DND-41 (cell line): ENCODE measurements around the gene CIAO3.

Experiments
- ATAC-seq: fragments of 200-7000 bp; cut with Tn5 transposase; 3 replicates; pipeline ENCODE4 v1.9.1; 2021; ENCODE audit warnings: low read depth; ENCODE audit not compliant: insufficient read depth
- DNase-seq: peaks from one replicate; pipeline ENCODE4 v3.0.0-alpha.2; 2020
- H2AFZ ChIP-seq: 2 replicates; pipeline ENCODE4 v1.6.0; 2012; ENCODE audit warnings: low read depth, low read length
- H3K27ac ChIP-seq: 2 replicates; pipeline ENCODE4 v1.5.1; 2012; ENCODE audit warnings: low read length, inconsistent platforms
- H3K27me3 ChIP-seq: fragments of 200-600 bp; sonication (generic); 2 replicates; pipeline ENCODE4 v1.6.0; 2012; ENCODE audit warnings: low read length, mild to moderate bottlenecking, inconsistent platforms; ENCODE audit not compliant: insufficient read depth, poor library complexity
- H3K36me3 ChIP-seq: 2 replicates; pipeline ENCODE4 v1.5.1; 2012; ENCODE audit warnings: low read length, inconsistent platforms; ENCODE audit not compliant: insufficient read depth
- H3K4me1 ChIP-seq: 2 replicates; pipeline ENCODE4 v1.5.1; 2012; ENCODE audit warnings: mild to moderate bottlenecking, low read length; ENCODE audit not compliant: insufficient read depth
- H3K4me2 ChIP-seq: 2 replicates; pipeline ENCODE4 v1.6.0; 2012; ENCODE audit warnings: mild to moderate bottlenecking, moderate library complexity, low read length, inconsistent platforms; ENCODE audit not compliant: insufficient read depth
- H3K4me3 ChIP-seq, 2 experiments: fragments of 200-600 bp in 1 of 2; shearing (Covaris generic) in 1 of 2; 2 replicates each; pipeline ENCODE4 v1.5.1; 2012 to 2016; ENCODE audit warnings: inconsistent platforms in 2 of 2, low read length in 2 of 2, mild to moderate bottlenecking in 2 of 2, low read depth in 1 of 2, moderate library complexity in 1 of 2
- H3K79me2 ChIP-seq: 2 replicates; pipeline ENCODE4 v1.6.0; 2012; ENCODE audit warnings: low read length, inconsistent platforms; ENCODE audit not compliant: insufficient read depth
- H3K9ac ChIP-seq: 2 replicates; pipeline ENCODE4 v1.6.0; 2012; ENCODE audit warnings: low read depth, mild to moderate bottlenecking, inconsistent platforms, low read length, moderate library complexity
- H3K9me3 ChIP-seq: 2 replicates; pipeline ENCODE4 v1.5.1; 2012; ENCODE audit warnings: low read length, moderate library complexity, mild to moderate bottlenecking, inconsistent platforms; ENCODE audit not compliant: insufficient read depth, severe bottlenecking
- H4K20me1 ChIP-seq: 2 replicates; pipeline ENCODE4 v1.6.0; 2012; ENCODE audit warnings: low read length; ENCODE audit not compliant: insufficient read depth
- EZH2 ChIP-seq: IDR thresholded peaks from 3 replicates; pipeline ENCODE4 v1.6.1; 2012; ENCODE audit warnings: borderline replicate concordance, low read depth, mild to moderate bottlenecking, moderate library complexity, low read length, inconsistent platforms; ENCODE audit not compliant: severe bottlenecking
- TF ChIP-seq, protein P1 (sequence below): IDR thresholded peaks from 2 replicates; pipeline ENCODE4 v1.5.1; 2012; ENCODE audit warnings: borderline replicate concordance, low read length, moderate library complexity, mild to moderate bottlenecking; ENCODE audit not compliant: poor library complexity, severe bottlenecking; ENCODE audit errors: extremely low read depth

Gene CIAO3

DNA sequence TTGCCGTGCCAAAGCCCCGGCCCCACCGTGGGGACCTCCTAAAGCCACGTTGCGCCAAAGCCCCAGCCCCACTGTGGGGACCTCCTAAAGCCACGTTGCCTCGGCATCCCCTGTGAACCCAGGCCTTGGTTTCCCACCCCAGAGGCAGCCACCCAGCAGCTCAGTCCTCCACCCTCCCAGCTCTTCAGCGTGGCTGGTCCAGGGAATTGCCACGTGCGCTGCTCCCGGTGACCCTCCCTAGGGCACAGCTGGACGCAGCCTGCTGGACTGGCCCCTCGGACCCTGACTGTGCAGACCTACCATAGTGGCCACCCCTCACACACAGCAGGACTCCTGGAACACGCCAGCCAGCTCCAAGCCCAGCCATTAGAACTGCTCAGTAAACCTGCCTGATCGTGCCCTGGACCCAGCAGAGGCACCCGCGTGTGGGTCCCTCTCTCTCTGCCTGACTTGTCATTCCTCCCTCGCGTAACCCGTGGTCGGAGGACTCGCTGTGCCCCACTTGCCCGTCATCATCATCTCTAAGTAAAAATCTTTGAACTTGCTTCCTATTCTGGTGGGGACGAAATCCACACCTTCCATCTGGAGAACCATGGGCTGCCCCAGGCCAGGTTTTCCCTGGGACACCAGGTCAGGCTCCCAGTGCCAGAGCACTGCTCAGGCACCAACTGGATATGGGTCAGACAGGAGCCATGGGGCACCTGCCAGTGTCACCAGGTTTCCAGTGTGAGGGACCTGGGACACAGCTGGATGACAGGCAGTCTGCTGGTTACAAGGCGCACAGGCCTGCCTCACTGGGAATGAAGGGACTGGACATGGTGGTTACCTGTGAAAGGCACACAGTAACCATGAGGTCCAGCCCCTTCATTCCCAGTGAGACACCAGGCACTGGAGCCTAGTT is 5.6 kb downstream of the CIAO3 start:
- H2AFZ ChIP-seq: no peak overlapping the region
- ATAC-seq (no peak), DNase-seq (no peak)
- H3K36me3 ChIP-seq: peaks cover 81% of the 10 kb centered on the region
- no peak for TF ChIP-seq EZH2
- TF ChIP-seq, protein P1, sequence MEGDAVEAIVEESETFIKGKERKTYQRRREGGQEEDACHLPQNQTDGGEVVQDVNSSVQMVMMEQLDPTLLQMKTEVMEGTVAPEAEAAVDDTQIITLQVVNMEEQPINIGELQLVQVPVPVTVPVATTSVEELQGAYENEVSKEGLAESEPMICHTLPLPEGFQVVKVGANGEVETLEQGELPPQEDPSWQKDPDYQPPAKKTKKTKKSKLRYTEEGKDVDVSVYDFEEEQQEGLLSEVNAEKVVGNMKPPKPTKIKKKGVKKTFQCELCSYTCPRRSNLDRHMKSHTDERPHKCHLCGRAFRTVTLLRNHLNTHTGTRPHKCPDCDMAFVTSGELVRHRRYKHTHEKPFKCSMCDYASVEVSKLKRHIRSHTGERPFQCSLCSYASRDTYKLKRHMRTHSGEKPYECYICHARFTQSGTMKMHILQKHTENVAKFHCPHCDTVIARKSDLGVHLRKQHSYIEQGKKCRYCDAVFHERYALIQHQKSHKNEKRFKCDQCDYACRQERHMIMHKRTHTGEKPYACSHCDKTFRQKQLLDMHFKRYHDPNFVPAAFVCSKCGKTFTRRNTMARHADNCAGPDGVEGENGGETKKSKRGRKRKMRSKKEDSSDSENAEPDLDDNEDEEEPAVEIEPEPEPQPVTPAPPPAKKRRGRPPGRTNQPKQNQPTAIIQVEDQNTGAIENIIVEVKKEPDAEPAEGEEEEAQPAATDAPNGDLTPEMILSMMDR: no peak
- H4K20me1 ChIP-seq: peaks cover 9% of the 10 kb centered on the region; the same call in 1 of the 2 replicates
- H3K4me2 ChIP-seq: no peak overlapping the region
- no peak overlapping the region for H3K9ac ChIP-seq
- H3K4me3 ChIP-seq: no peak overlapping the region
- peaks cover 11% of the 10 kb centered on the region for H3K4me1 ChIP-seq
- H3K9me3 ChIP-seq: no peaks in the 10 kb centered on the region
- peaks cover 13% of the 10 kb centered on the region for H3K79me2 ChIP-seq
- H3K27ac ChIP-seq: no peak overlapping the region
- no peaks in the 10 kb centered on the region for H3K27me3 ChIP-seq

DNA sequence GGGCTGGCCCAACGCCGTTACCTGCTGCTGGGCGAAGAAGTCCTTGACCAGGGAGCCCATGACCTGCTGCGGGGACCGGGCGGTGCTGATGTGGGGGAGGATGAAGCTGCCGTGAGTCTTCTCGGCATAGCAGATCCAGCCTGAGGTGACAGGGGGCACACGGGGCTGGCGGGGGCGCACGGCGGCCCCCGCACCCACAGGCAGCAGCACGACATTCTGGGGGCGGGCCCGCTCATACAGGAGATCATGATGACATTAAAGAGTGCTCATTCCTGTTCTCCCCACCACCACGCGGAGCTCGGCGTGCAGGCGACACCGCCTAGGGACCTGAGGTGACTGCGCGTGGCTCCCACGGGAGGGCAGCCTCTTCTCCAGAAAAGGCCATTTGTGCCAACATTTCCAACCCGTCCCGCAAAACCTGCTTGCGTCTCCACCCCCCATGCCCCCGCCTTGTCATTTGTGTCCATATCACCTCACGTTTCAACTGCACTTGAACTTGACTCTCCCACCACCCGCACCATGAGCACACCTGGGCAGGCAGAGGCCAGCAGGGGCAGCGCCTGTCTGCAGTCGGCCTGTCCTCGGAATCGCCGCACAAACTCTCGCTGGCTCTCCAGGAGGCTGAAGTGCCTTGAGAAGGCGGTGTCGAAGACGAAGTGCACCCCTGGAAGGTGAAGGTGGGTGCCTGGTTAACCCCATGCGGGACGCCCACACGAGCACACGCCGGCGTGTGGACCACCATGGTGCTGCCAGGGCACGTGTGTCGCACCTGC is 6.4 kb downstream of the CIAO3 start:
- Histone ChIP-seq H3K9ac (no peak overlapping the region), H4K20me1 (peaks cover 9% of the 10 kb centered on the region)

DNA sequence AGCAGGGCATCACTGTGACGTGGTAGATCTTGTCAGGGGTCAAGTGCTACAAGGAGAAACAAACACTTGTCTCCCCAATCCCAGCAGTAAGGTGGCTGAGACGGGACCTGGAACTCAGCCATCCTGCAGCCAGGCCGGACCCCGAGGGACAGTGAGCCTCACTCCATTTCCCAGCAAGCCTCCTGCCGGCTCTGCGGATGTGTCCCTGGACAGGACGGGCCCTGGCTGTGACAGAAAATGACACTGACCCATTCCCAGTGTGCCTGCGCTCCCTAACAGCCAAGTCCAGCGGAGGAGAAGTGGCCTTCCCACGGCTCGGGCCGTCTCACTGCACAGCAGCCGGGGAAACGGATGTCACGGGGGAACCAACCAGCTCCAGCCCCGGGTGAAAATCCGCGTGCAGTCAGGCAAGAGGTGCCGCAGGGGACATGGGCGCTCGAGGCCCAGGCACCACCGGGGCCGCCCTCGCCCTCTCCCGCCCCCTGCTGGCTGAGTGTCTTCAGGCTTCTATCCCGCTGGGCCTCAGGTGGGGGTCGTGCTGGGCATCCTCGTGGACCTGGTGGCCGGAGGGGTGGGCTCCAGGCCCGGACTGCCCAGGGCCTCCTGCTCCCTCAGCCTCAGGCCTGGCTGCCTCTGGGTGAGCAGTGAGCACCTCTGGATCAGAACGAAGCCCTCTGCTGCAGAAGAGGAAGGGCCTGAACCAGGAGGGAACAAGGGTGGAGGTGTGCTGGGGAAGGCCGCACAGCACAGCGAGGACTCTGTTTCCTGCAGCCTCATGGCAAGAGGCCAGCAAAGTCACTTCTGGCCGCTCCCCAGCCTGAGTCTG is 7.2 kb downstream of the CIAO3 start:
- Histone ChIP-seq H2AFZ (no peak overlapping the region), H3K79me2 (0 out of 2 replicates have a peak, but pooled peaks cover 2% of the 10 kb centered on the region), H3K9ac (no peak overlapping the region), H3K27me3 (no peaks in the 10 kb centered on the region), H3K4me2 (no peak overlapping the region), H3K9me3 (no peaks in the 10 kb centered on the region), H3K4me3 (no peak overlapping the region), H3K4me1 (no peaks in the 10 kb centered on the region), H3K27ac (no peak overlapping the region), H3K36me3 (peaks cover 76% of the 10 kb centered on the region), H4K20me1 (peaks cover 9% of the 10 kb centered on the region)
- TF ChIP-seq EZH2: no peak
- TF ChIP-seq, protein P1: peak; percentile 49
- ATAC-seq (peak; percentile 29; the same call in 1 of the 3 replicates), DNase-seq (no peak)

More for the DNA sequence above, 6.4 kb downstream of the CIAO3 start:
- no peak overlapping the region for H3K4me3 ChIP-seq
- ATAC-seq (no peak), DNase-seq (no peak)
- no peak overlapping the region for H3K27ac ChIP-seq
- peaks cover 2% of the 10 kb centered on the region for H3K4me1 ChIP-seq
- H3K79me2 ChIP-seq: peaks cover 5% of the 10 kb centered on the region; the same call in 1 of the 2 replicates
- H3K9me3 ChIP-seq: no peaks in the 10 kb centered on the region
- no peak overlapping the region for H3K4me2 ChIP-seq
- no peak overlapping the region for H2AFZ ChIP-seq
- H3K36me3 ChIP-seq: peaks cover 80% of the 10 kb centered on the region
- H3K27me3 ChIP-seq: no peaks in the 10 kb centered on the region
- TF ChIP-seq, protein P1: no peak
- TF ChIP-seq EZH2: no peak
